ENCODE measurements around the gene DSTN.

DNA sequence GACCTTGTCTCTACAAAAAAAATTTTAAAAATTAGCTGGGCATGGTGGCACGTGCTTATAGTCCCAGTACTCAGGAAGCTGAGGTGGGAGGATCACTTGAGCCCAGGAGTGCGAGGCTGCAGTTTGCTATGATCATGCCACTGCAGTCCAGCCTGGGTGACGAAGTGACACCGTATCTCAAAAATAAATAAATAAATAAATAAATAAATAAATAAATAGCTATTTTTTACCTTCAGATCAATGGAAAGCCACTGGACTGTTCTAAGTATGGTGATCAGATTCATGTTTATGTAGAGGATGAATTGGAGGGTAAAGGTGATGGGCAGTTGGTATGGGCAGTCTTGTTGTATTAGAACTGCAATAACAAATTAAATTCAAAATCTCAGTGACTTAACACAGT is 24.0 kb downstream of the DSTN start:
- TF ChIP-seq, protein P1, sequence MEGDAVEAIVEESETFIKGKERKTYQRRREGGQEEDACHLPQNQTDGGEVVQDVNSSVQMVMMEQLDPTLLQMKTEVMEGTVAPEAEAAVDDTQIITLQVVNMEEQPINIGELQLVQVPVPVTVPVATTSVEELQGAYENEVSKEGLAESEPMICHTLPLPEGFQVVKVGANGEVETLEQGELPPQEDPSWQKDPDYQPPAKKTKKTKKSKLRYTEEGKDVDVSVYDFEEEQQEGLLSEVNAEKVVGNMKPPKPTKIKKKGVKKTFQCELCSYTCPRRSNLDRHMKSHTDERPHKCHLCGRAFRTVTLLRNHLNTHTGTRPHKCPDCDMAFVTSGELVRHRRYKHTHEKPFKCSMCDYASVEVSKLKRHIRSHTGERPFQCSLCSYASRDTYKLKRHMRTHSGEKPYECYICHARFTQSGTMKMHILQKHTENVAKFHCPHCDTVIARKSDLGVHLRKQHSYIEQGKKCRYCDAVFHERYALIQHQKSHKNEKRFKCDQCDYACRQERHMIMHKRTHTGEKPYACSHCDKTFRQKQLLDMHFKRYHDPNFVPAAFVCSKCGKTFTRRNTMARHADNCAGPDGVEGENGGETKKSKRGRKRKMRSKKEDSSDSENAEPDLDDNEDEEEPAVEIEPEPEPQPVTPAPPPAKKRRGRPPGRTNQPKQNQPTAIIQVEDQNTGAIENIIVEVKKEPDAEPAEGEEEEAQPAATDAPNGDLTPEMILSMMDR (IDR thresholded peaks at IDR 0.05 in 4 of 5, conservative IDR thresholded peaks at IDR 0.05 in 1 of 5), result no peak
- TF ChIP-seq POLR2A (IDR thresholded peaks at IDR 0.05), result no peak
